GM19240 (cell line): ENCODE measurements around the gene HS6ST1.

Experiments
- DNase-seq: peaks from one replicate; pipeline ENCODE4 v3.0.0; 2011; ENCODE audit warnings: low spot score; ENCODE audit not compliant: insufficient read length

The HS6ST1 gene

GRCh38 chr2:128298846-128299507, 19.7 kb downstream of the HS6ST1 start:
- DNase-seq, result no peak

DNA sequence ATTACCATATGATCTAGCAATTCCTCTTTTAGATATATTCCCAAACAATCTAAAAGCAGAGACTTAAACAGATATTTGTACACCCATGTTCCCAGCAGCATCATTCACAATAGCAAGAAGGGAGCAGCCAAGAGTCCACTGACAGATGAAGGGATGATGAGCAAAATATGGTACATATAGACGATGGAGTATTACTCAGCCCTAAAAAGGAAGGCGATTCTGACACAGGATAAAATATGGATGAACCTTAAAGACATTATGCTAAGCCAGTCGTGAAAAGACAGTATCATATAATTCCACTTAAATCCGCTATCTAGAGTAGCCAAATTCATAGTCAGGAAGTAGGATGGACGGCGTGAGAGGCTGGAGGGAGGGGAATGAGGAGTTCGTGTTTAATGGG, 20.4 kb downstream of the HS6ST1 start:
- no peak for DNase-seq

DNA sequence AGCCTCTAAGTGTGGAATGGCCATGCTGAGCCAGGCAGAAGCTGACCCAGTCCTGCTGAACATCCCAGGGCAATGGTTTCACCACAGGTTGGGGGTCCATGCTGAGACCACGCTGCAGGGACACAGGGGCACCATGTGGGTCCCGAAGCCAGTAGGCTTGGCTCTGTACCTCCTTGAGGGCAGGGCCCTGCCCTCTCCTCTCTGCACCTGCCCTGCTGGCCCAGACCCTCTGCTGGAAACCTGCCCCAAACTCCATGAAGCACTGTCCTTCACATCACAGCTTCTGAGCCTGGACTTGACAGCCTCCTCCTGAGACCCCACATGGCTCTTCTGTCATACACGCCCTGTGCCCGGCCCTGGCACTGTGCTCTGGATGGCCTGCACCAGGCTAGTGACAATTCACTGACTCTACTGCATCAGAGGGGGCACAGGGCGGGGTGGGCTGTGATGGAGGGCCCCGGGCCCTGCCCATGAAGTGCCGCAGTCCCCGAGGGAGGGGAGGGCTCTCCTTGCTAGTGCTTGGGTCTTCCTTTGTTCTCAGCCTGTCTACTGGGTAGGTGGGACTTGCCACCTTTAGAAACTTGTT, 24.7 kb downstream of the HS6ST1 start:
- DNase-seq, result no peak

DNA sequence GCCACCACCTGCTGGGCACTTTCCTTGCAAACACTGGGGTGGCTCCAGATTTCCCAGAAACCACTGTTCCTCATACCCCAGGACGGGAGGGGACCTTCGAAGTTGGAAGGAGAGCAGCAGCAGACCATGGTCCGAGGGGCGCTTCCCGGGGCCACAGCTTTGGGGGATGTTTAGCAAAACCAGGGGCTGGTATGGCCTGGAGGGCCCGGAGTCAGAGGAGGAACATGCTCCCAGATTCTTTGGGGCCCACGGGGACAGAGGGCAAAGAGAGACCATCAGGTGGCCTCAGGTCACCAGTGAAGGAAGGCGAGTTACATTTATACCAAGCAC, 25.3 kb downstream of the HS6ST1 start:
- no peak for DNase-seq

GRCh38 chr2:128292599-128293425, 25.9 kb downstream of the HS6ST1 start:
- no peak for DNase-seq

GRCh38 chr2:128291844-128292598, 26.6 kb downstream of the HS6ST1 start:
- DNase-seq, result no peak

GRCh38 chr2:128291161-128291843, 27.4 kb downstream of the HS6ST1 start:
- no peak for DNase-seq

- no peak for DNase-seq
These were observed 28.3 kb downstream of the HS6ST1 start for GRCh38 chr2:128290356-128290755.

DNA sequence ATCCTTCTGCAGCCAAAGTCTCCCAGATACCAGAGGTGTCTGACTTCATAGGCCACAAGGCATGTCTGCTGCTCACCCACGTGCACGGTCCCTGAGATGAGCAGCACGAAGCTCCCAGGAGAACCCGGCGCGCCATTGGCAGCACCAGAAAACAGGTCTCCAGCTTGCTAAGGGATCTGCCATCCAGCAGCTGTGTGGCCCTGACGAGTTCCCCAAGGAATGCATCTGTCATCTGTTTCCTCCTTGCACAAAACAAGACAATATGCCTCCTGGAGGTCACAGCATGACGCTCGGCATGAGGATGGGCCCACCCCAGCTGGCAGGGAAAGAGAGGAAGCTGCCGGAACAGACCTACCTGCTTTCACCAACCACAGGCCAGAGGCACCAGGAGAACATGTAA, 29.2 kb downstream of the HS6ST1 start:
- DNase-seq, result no peak

DNA sequence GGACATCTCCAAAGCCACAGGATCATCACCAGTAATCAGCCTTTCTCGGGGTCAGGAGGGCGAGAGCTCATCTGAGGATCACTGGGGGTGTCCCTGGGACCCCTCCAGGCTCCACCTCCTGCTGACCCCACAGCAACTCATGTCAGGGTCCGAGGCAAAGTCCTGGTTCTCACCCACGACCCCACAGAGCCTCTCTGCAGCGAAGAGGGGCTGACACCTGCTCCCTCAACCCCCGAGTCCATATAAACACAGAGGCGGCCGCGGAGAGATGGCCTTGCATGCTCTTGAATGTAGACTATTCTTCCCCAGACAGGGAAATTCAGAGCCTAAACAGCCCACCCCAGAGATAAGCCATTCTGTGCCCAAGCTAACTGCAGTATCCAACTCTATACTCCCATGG, 29.9 kb downstream of the HS6ST1 start:
- DNase-seq, result no peak

DNA sequence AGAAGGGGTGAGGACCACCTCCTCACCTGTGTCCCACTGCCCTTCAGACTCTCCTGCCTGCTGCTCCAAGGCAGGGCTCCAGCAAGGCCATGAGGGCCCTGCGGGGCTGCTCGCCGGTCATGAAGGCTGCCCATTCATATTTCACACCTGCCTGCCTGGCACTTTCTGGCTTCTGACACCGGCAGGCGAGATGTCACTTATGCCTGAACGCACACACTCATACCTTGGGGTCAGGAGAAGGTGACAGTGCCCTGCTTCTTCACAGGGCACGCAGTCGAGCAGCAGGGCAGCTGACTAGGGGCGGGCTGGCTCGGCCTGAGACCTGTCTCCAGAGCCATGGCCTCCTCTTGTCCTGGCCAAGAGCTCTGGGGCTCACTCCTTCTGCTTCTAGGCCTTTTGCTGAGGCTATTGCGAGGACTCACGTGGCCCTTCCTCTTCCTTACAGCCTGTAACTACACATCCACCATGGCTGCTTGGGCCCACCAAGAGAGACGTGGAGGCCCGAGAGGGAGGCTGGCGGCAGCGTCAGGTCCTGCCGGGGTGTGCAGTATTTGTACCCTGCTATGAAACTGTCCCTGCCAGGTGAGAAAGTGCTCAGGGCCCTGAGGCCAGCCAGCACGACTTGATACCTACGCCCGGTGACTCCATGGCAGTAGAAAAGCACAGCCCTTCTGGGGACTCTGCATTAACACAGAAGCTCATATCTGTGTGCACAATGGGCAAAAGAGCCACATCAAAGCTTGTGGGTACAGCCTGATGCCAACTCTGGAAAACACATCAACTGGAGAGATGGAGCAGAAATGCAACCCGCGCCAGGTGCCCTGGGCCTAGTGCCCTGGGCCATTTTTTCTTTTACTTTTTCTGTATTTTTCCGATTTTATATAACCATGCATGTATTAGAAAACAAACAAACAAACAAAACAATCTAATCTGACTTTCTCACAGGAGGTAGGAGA, 30.6 kb downstream of the HS6ST1 start:
- DNase-seq, result no peak

GRCh38 chr2:128286905-128287779, 31.5 kb downstream of the HS6ST1 start:
- DNase-seq, result no peak

- no peak for DNase-seq
These were observed 32.5 kb downstream of the HS6ST1 start for GRCh38 chr2:128286011-128286721.

DNA sequence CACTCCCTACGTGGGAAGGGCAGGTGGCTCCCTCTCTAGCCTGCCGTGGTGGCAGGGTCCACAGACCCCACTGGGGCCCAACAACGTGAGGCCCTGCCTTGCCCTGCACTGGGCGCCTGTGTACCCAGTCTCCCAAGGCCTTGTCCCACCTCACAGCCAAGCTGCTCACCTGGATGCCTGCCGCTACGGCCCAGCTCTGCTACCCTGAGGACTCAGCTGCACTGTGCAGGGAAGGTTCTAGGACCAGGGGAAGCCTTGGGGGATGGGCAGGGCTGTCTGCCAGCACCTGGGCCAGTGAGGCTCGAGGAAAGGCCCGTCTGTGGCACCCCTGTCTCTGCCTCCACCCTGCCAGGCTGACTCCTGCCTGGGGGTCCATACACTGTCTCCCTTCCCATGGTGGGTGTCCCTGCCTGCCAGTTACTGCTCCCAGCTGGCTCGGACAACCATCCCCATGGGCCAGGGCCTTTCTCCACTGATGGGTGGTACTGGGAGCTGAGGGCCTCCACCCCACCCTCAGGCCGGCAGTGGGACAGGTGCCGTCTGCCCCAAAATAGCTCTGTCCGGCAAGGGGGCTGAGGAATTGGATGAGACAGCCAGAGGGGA, 33.2 kb downstream of the HS6ST1 start:
- no peak for DNase-seq

GRCh38 chr2:128284841-128285240, 33.8 kb downstream of the HS6ST1 start:
- no peak for DNase-seq

DNA sequence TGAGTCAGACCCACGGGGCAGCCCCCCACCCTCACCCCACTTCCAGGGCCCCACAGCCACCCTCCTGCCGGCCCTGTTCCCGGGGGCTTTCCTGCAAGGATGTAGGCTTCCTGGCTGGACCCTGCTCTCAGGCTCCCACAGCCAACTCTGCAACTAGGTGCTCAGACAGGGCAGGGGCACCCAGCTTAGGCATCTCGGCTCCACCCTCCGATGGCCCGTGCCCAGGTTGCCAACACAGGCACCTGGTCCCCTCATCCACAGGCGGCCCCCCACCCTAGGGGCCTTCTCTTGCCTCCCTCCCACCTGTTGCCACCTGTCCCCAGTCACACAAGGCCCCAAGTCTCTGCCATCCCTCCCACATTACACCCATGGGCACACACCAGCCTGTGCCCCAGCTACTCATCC, 34.6 kb downstream of the HS6ST1 start:
- DNase-seq, result no peak

DNA sequence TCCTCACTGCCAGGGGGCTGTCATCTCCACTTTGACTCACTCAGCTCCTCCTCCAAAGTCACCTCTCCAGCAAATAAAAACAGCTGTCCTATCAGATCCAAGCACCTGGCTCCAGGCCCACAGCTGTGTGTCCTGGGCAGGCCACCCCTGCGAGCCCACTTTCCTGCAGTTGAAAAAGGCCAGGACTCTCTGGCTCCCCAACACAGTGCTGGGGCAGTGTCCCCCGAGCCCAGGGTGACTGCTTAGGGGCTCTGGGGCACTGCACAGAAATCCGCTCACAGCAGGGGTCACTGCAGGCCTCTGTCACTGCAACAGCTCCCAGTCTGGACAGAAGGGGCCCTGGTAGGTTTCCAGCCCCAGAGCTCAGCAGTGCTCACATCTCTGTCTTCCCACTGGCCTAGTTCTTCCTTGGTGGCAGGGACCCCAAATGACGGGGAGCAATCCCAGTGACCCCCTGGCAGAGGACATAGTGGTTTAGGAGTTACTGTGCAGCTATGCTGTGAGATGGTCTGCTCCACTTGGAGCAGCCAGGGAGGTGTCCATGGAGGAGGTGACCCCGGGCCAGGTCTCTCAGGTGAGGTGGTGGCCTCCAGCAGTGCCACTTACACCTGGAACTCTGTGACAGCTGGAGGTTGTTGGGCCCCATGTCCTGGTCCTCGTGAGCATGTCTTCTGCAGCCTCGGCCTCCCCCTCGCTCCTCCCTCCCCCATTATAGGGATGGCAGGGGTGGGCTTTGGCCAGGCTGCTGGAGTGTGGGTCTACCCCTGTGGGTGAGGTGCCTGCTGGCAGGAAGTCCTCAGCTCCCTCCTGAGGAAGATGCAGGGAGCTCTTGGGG, 35.5 kb downstream of the HS6ST1 start:
- DNase-seq, result no peak
